HepG2 (cell line): ENCODE data around the gene TENT4B. TPM values are rescaled to one million over a fixed set of nuclear protein-coding genes. Genes with fewer than 3 reads are reported as not detected.

Experiments
- AHDC1 ChIP-seq: sonication (generic); formaldehyde crosslinking; IDR thresholded peaks from 2 replicates; pipeline ENCODE4 v1.5.1; 2020; ENCODE audit warnings: mild to moderate bottlenecking, missing genetic modification reagents, borderline replicate concordance
- CBFB ChIP-seq: sonication (generic); formaldehyde crosslinking; IDR thresholded peaks from 2 replicates; pipeline ENCODE4 v1.4.0; 2020; ENCODE audit warnings: missing genetic modification reagents
- CBX5 ChIP-seq: sonication (generic); formaldehyde crosslinking; IDR thresholded peaks from 2 replicates; pipeline ENCODE4 v1.4.0; 2020; ENCODE audit warnings: missing genetic modification reagents, borderline replicate concordance
- DMAP1 ChIP-seq: IDR thresholded peaks from 2 replicates; pipeline ENCODE4 v1.6.1; 2016
- ERF ChIP-seq: IDR thresholded peaks from 2 replicates; pipeline ENCODE4 v1.6.1; 2018; ENCODE audit warnings: missing biosample characterization, missing genetic modification reagents
- HHEX ChIP-seq: IDR thresholded peaks from 2 replicates; pipeline ENCODE4 v1.6.1; 2016; ENCODE audit warnings: control low read depth
- HNRNPL ChIP-seq: fragments of 200-400 bp; formaldehyde crosslinking; IDR thresholded peaks from 2 replicates; pipeline ENCODE4 v1.6.1; 2017; ENCODE audit warnings: mild to moderate bottlenecking, low read depth, low read length
- MIER3 ChIP-seq: IDR thresholded peaks from 2 replicates; pipeline ENCODE4 v1.6.1; 2016; ENCODE audit warnings: missing compliant biosample characterization, borderline replicate concordance
- MXD3 ChIP-seq: IDR thresholded peaks from 2 replicates; pipeline ENCODE4 v1.6.1; 2016; ENCODE audit warnings: mild to moderate bottlenecking, missing biosample characterization, missing genetic modification reagents
- PPARG ChIP-seq: conservative IDR thresholded peaks from 2 replicates; pipeline ENCODE4 v1.6.1; 2016; ENCODE audit warnings: missing biosample characterization, missing genetic modification reagents
- SNAPC2 ChIP-seq: sonication (generic); formaldehyde crosslinking; IDR thresholded peaks from 2 replicates; pipeline ENCODE4 v1.8.1; 2022; ENCODE audit warnings: mild to moderate bottlenecking, missing genetic modification reagents
- STAG1 ChIP-seq: sonication (generic); formaldehyde crosslinking; IDR thresholded peaks from 2 replicates; pipeline ENCODE4 v1.4.0; 2020; ENCODE audit warnings: missing genetic modification reagents
- polyA plus RNA-seq, 8 experiments: library from polyadenylated mRNA; depleted of rRNA in 3 of 8; stranded (reverse) in 7 of 8; unstranded in 1 of 8; fragments of >200 nt; fragmentation: Illumina TruSeq in 4 of 8; extraction: Trizol in 4 of 8; gene quantifications; 2 replicates each; pipeline versions ENCODE4 v1.2.1 to v1.2.3, GENCODE V29; 2011 to 2016; ENCODE audit warnings: low read depth in 4 of 8, missing spikeins in 1 of 8, mixed read lengths in 1 of 8; ENCODE audit not compliant: insufficient read depth in 1 of 8
- total RNA-seq, 5 experiments: library from RNA; depleted of rRNA; stranded (reverse); fragments of >200 nt; fragmentation: Illumina TruSeq; extraction: Trizol; gene quantifications; 2 replicates each; pipeline ENCODE4 v1.2.3, GENCODE V29; 2016; ENCODE audit warnings: low read depth in 1 of 5
- TF ChIP-seq, protein P1 (sequence below): sonication (generic); formaldehyde crosslinking; IDR thresholded peaks from 2 replicates; pipeline ENCODE4 v1.5.0; 2020; ENCODE audit warnings: mild to moderate bottlenecking, missing genetic modification reagents, borderline replicate concordance
- TF ChIP-seq, protein P2 (sequence below): sonication (generic); formaldehyde crosslinking; IDR thresholded peaks from 2 replicates; pipeline ENCODE4 v1.4.0; 2020; ENCODE audit warnings: missing genetic modification reagents, borderline replicate concordance

Gene TENT4B
- total and polyA plus RNA-seq, 2 of the 13 experiments (the other 11 are each of a cell fraction or from before 2014, with no cell fraction given): 15.0 to 32.8 TPM

GRCh38 chr16:50245417-50246298 lies 92.6 kb downstream of the TENT4B start (continued):
- TF ChIP-seq ERF (no peak), HNRNPL (no peak), AHDC1 (no peak), CBX5 (CRISPR knock-in tag) (no peak), CBFB (no peak), STAG1 (CRISPR knock-in tag) (peak; percentile 61), PPARG (CRISPR knock-in tag) (no peak), HHEX (no peak), MXD3 (CRISPR knock-in tag) (peak; percentile 63; the same call in 1 of the 2 replicates), SNAPC2 (0 out of 2 replicates have a peak, but pooled peaks have one; percentile 62), MIER3 (CRISPR knock-in tag) (no peak), DMAP1 (CRISPR knock-in tag) (no peak)
- TF ChIP-seq, protein P1, sequence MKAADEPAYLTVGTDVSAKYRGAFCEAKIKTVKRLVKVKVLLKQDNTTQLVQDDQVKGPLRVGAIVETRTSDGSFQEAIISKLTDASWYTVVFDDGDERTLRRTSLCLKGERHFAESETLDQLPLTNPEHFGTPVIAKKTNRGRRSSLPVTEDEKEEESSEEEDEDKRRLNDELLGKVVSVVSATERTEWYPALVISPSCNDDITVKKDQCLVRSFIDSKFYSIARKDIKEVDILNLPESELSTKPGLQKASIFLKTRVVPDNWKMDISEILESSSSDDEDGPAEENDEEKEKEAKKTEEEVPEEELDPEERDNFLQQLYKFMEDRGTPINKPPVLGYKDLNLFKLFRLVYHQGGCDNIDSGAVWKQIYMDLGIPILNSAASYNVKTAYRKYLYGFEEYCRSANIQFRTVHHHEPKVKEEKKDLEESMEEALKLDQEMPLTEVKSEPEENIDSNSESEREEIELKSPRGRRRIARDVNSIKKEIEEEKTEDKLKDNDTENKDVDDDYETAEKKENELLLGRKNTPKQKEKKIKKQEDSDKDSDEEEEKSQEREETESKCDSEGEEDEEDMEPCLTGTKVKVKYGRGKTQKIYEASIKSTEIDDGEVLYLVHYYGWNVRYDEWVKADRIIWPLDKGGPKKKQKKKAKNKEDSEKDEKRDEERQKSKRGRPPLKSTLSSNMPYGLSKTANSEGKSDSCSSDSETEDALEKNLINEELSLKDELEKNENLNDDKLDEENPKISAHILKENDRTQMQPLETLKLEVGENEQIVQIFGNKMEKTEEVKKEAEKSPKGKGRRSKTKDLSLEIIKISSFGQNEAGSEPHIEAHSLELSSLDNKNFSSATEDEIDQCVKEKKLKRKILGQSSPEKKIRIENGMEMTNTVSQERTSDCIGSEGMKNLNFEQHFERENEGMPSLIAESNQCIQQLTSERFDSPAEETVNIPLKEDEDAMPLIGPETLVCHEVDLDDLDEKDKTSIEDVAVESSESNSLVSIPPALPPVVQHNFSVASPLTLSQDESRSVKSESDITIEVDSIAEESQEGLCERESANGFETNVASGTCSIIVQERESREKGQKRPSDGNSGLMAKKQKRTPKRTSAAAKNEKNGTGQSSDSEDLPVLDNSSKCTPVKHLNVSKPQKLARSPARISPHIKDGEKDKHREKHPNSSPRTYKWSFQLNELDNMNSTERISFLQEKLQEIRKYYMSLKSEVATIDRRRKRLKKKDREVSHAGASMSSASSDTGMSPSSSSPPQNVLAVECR: no peak
- TF ChIP-seq, protein P2, sequence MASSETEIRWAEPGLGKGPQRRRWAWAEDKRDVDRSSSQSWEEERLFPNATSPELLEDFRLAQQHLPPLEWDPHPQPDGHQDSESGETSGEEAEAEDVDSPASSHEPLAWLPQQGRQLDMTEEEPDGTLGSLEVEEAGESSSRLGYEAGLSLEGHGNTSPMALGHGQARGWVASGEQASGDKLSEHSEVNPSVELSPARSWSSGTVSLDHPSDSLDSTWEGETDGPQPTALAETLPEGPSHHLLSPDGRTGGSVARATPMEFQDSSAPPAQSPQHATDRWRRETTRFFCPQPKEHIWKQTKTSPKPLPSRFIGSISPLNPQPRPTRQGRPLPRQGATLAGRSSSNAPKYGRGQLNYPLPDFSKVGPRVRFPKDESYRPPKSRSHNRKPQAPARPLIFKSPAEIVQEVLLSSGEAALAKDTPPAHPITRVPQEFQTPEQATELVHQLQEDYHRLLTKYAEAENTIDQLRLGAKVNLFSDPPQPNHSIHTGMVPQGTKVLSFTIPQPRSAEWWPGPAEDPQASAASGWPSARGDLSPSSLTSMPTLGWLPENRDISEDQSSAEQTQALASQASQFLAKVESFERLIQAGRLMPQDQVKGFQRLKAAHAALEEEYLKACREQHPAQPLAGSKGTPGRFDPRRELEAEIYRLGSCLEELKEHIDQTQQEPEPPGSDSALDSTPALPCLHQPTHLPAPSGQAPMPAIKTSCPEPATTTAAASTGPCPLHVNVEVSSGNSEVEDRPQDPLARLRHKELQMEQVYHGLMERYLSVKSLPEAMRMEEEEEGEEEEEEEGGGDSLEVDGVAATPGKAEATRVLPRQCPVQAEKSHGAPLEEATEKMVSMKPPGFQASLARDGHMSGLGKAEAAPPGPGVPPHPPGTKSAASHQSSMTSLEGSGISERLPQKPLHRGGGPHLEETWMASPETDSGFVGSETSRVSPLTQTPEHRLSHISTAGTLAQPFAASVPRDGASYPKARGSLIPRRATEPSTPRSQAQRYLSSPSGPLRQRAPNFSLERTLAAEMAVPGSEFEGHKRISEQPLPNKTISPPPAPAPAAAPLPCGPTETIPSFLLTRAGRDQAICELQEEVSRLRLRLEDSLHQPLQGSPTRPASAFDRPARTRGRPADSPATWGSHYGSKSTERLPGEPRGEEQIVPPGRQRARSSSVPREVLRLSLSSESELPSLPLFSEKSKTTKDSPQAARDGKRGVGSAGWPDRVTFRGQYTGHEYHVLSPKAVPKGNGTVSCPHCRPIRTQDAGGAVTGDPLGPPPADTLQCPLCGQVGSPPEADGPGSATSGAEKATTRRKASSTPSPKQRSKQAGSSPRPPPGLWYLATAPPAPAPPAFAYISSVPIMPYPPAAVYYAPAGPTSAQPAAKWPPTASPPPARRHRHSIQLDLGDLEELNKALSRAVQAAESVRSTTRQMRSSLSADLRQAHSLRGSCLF (CRISPR knock-in tag): no peak
